ENCODE data around the gene BLM.

- TF ChIP-seq CTCF (IDR thresholded peaks at IDR 0.05) (no peak), POLR2A (IDR thresholded peaks at IDR 0.05) (no peak)
Observed at GRCh38 chr15:90780916-90781315, 63.8 kb downstream of the BLM start.
